D721Med (cell line): ENCODE results near the gene ASPG.

Experiments used
- DNase-seq: peaks from one replicate; pipeline ENCODE4 v3.0.0; 2011; ENCODE audit warnings: low spot score; ENCODE audit not compliant: insufficient read length
- FAIRE-seq: peaks from 2 replicates; lab custom pipeline; 2011; peaks lifted over from hg19 to GRCh38; lab: Jason Lieb, UNC
- TF ChIP-seq, protein P1 (sequence below): IDR thresholded peaks from 2 replicates; pipeline ENCODE4 v1.5.1; 2012; ENCODE audit warnings: mild to moderate bottlenecking, control low read depth; ENCODE audit not compliant: insufficient read depth; ENCODE audit errors: missing control alignments

Gene ASPG

DNA sequence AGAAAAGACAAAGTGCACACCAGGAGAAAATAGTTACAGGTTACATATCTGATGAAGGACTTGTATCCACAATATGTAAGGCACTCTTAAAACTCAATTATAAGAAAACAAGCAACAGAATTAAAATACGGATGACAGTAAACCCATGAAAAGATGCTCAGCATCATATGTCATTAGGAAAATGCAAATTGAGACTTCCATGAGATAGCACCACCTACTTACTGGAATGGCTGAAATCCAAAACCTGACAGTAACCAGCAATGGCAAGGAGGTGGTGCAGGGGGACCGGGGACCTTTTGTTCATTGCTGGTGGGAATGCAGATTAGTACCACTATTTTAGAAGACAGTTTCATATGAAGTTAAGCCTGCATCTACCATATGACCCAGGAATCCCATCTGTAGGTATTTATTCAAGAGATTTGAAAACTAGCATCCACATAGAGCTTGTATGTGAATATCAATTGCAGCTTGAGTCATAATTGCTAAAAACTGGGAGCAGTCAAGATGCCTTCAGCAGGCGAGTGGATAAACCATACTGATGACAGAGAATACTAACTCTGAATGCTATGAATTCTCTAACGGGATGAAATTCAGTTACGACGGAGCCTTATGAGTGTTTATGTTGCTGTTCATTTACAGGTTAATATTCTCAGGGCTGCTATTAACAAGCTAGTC lies 43.9 kb upstream of the ASPG start:
- FAIRE-seq (peak; percentile 32), DNase-seq (no peak)
- TF ChIP-seq, protein P1, sequence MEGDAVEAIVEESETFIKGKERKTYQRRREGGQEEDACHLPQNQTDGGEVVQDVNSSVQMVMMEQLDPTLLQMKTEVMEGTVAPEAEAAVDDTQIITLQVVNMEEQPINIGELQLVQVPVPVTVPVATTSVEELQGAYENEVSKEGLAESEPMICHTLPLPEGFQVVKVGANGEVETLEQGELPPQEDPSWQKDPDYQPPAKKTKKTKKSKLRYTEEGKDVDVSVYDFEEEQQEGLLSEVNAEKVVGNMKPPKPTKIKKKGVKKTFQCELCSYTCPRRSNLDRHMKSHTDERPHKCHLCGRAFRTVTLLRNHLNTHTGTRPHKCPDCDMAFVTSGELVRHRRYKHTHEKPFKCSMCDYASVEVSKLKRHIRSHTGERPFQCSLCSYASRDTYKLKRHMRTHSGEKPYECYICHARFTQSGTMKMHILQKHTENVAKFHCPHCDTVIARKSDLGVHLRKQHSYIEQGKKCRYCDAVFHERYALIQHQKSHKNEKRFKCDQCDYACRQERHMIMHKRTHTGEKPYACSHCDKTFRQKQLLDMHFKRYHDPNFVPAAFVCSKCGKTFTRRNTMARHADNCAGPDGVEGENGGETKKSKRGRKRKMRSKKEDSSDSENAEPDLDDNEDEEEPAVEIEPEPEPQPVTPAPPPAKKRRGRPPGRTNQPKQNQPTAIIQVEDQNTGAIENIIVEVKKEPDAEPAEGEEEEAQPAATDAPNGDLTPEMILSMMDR, result no peak

DNA sequence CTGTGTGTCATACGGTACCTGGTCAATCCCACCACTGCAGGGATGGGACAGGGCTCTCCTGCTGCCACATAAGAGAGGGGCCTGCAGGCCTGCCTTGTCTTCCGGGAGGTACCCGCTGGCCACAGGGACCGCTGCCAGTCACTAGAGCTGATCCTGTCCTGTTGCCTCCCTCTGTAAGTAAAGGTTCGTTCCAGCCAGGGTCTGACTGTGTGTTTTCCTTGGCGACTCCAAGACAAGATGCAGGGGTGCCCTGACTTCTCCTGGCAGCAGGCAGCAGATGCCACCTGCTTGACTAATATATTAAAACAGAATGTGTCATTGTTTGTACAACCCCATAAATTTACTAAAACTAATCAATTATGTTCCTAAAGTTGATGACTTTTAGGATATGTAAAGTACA lies 41.5 kb upstream of the ASPG start:
- TF ChIP-seq, protein P1, result no peak
- DNase-seq, result no peak
- no peak for FAIRE-seq

- FAIRE-seq (no peak), DNase-seq (no peak)
- TF ChIP-seq, protein P1, result no peak
Measured at GRCh38 chr14:104047761-104048160, 37.7 kb upstream of the ASPG start.

DNA sequence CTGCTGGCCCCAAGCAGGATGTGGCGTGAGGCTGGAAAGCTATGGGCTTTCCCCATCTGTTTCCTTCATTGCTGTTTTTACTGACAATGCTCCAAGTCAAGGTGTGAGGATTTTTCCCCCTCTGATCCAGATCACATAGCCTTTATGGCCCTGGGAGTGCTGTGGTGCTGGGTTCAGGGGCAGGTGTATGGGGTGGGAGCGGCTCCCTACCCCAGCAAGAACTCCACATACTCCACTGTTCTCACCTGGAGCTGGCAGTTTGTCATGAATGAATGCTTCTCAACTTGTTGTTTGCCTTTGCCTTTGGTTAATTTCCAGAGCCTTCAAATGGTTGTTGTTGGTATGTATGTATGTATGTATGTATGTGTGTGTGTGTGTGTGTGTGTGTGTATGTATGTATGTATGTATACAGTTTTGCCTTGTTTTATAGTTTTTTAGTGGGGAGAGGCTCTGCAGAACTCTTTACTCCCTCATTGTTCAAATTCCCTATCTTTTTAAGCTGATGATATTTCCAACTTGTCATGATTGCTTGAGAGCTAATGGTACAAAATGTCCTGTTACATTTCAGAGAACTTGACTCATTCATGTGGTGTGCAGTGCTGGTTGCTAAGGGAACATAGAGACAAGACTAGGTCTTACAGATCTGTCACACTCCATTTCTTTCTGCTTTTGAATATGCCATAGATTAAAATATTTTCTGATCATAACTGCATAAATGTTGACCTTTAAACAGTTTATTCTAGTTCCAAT lies 36.6 kb upstream of the ASPG start:
- TF ChIP-seq, protein P1, result no peak
- FAIRE-seq (no peak), DNase-seq (no peak)

DNA sequence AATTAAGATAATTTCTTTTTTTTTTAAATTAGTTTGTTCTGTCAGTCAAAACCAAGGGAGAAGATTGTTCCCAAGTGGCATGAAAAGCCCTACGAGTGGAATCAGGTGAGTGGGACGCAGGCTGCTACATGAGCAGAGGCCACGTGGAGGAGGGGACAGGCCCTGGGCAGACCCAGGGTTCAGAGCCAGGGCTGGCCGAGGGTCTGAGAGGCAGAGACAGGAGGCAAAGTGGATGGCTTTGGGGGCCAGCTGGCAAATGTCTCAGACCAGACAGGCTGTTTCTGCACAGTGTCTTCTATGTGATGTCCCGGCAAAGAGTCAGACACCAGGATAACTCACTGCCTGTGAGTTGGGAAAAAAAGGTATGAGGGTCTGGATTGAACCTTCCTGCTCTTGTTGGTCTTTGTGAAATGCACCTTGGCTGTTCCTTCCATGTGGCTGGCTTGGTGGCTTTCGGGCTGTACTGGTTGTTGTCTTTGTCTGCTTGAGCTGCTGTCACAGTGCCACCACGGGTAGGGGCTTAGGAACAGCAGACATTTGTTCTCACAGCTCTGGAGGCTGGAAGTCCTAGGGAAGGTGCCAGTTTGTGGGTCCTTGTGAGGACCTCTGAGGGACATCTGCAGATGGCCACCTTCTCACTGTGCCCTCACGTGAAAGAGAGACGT lies 35.8 kb upstream of the ASPG start:
- TF ChIP-seq, protein P1, result peak; percentile 11
- FAIRE-seq (no peak), DNase-seq (no peak)

DNA sequence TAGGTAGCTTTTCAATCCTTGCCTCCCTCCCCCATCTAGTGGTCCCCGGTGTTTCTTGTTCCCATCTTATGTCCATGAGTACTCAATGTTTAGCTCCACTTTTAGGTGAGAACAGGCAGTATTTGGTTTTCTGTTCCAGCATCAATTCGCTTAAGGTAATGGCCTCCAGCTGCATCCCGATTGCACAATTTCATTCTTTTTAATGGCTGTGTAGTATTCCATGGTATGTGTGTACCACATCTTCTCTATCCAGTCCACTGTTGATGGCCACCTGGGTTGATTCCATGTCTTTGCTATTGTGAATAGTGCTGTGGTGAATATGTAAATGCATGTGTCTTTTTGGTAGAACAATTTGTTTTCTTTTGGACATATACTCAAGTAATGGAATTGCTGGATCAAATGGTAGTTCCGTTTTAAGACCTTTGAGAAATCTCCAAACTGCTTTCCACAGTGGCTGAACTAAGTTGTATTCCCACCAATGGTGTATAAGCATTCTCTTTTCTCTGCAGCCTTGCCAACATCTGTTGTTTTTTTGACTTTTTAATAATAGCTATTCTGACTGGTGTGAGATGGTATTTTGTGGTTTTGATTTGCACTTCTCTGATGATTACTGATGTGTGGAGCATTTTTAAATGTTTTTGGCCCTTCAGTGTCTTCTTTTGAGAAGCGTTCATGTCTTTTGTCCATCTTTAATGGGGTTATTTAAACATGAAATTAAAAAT lies 34.2 kb upstream of the ASPG start:
- DNase-seq (no peak), FAIRE-seq (no peak)
- TF ChIP-seq, protein P1, result no peak
